ENCODE data around the gene IPMK.

DNA sequence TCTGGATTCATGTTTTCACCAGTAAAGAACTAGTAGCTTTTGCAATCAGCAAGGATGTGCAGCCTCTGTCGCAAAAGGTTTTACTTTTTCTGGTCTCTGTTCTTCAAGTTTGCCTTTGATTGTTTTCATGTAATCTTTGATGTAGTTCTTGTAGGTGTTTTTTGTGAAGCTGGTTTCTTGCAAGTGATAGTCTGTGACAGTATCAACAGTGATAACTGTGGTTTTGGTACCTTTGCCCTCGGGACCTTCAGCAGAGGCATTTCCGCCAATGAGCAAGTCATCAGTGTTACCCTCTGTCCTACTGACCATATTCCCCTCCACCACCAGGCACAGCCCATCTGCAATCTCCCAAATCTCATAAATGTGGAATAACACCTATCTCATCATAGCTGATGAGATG, 55.1 kb downstream of the IPMK start:
- TF ChIP-seq, protein P1, sequence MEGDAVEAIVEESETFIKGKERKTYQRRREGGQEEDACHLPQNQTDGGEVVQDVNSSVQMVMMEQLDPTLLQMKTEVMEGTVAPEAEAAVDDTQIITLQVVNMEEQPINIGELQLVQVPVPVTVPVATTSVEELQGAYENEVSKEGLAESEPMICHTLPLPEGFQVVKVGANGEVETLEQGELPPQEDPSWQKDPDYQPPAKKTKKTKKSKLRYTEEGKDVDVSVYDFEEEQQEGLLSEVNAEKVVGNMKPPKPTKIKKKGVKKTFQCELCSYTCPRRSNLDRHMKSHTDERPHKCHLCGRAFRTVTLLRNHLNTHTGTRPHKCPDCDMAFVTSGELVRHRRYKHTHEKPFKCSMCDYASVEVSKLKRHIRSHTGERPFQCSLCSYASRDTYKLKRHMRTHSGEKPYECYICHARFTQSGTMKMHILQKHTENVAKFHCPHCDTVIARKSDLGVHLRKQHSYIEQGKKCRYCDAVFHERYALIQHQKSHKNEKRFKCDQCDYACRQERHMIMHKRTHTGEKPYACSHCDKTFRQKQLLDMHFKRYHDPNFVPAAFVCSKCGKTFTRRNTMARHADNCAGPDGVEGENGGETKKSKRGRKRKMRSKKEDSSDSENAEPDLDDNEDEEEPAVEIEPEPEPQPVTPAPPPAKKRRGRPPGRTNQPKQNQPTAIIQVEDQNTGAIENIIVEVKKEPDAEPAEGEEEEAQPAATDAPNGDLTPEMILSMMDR (conservative IDR thresholded peaks at IDR 0.05; ENCODE audit: low read depth in 2 of 2), result no peak
- TF ChIP-seq JUNB (IDR thresholded peaks at IDR 0.05; ENCODE audit: unreplicated experiment), result no peak
- no peak for TF ChIP-seq EZH2phosphoT487 (IDR thresholded peaks at IDR 0.05; ENCODE audit: unreplicated experiment)
- TF ChIP-seq, protein P2, sequence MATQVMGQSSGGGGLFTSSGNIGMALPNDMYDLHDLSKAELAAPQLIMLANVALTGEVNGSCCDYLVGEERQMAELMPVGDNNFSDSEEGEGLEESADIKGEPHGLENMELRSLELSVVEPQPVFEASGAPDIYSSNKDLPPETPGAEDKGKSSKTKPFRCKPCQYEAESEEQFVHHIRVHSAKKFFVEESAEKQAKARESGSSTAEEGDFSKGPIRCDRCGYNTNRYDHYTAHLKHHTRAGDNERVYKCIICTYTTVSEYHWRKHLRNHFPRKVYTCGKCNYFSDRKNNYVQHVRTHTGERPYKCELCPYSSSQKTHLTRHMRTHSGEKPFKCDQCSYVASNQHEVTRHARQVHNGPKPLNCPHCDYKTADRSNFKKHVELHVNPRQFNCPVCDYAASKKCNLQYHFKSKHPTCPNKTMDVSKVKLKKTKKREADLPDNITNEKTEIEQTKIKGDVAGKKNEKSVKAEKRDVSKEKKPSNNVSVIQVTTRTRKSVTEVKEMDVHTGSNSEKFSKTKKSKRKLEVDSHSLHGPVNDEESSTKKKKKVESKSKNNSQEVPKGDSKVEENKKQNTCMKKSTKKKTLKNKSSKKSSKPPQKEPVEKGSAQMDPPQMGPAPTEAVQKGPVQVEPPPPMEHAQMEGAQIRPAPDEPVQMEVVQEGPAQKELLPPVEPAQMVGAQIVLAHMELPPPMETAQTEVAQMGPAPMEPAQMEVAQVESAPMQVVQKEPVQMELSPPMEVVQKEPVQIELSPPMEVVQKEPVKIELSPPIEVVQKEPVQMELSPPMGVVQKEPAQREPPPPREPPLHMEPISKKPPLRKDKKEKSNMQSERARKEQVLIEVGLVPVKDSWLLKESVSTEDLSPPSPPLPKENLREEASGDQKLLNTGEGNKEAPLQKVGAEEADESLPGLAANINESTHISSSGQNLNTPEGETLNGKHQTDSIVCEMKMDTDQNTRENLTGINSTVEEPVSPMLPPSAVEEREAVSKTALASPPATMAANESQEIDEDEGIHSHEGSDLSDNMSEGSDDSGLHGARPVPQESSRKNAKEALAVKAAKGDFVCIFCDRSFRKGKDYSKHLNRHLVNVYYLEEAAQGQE (IDR thresholded peaks at IDR 0.05; ENCODE audit: unreplicated experiment), result no peak
- no peak for TF ChIP-seq ZNF331 (CRISPR knock-in tag; IDR thresholded peaks at IDR 0.05; ENCODE audit: low read depth)
- no peak for TF ChIP-seq ZNF114 (CRISPR knock-in tag; IDR thresholded peaks at IDR 0.05)
- TF ChIP-seq EZH2 (IDR thresholded peaks at IDR 0.05; ENCODE audit: low read depth, unreplicated experiment), result no peak
- TF ChIP-seq POLR2AphosphoS5 (IDR thresholded peaks at IDR 0.05; ENCODE audit: low read depth), result no peak
- TF ChIP-seq NANOG (IDR thresholded peaks at IDR 0.05; ENCODE audit: borderline replicate concordance), result no peak

All from GM23338 (cell line).